Activated CD4-positive, alpha-beta T cell treated with anti-CD3 and anti-CD28 coated beads for 1 hour (primary cell): Measurements from ENCODE around the gene HOXD12.

ENCODE experiments used
- DNase-seq: peaks from one replicate; pipeline ENCODE4 v3.0.0-alpha.2; 2020

HOXD12 gene

DNA sequence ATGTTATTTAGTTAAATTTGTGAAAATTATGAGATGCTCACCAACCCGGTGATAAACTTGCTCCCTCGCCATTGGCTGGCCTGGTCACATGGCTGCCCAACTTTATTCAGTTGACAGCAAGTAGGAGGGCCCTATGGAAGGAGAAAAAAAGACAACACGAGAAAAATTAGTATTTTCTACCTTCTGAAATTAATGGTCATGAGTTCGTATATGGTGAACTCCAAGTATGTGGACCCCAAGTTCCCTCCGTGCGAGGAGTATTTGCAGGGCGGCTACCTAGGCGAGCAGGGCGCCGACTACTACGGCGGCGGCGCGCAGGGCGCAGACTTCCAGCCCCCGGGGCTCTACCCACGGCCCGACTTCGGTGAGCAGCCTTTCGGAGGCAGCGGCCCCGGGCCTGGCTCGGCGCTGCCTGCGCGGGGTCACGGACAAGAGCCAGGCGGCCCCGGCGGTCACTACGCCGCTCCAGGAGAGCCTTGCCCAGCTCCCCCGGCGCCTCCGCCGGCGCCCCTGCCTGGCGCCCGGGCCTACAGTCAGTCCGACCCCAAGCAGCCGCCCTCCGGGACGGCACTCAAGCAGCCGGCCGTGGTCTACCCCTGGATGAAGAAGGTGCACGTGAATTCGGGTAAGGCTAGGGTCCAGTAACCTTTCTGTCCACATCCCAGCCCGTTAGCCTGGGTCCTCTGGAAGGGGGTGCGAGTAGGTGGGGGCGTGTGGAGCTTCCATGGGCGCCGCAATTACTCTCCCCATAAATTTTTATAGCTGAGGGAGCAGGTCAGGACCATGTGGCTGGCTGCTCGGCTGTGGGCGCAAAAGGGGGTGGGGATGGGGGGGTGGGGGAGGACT, 52.1 kb downstream of the HOXD12 start, which contains the start of gene HOXD4:
Gene HOXD4 (plus strand): TSS at position 109 of the 846 bp plus-strand sequence. CDS start 84 bp downstream, at position 193.
- no peak for DNase-seq
